HEK293 (cell line): ENCODE measurements around the gene EHMT1.

Source experiments
- CTCF ChIA-PET: fragments of 350-600 bp; formaldehyde crosslinking; extraction: SDS; loops from one replicate; lab custom pipeline; 2021; ENCODE audit warnings: antibody characterized with exemption; lab: Yijun Ruan, JAX
- POLR2A ChIA-PET: fragments of 300-600 bp; formaldehyde crosslinking; extraction: SDS; loops from one replicate; lab custom pipeline; 2020; ENCODE audit warnings: antibody characterized with exemption, inconsistent platforms; lab: Yijun Ruan, JAX
- H3K27ac ChIP-seq: fragments of 200-500 bp; sonication (Bioruptor generic); 2 replicates; pipeline ENCODE4 v1.5.1; 2014; ENCODE audit warnings: low read depth, low read length, control low read depth, inconsistent platforms; ENCODE audit errors: extremely low read depth
- H3K36me3 ChIP-seq, 2 experiments: fragments of 200-500 bp in 1 of 2; sonication (Bioruptor generic) in 1 of 2; 1 replicate in 1 of 2; 2 replicates in 1 of 2; pipeline ENCODE4 v1.5.1; 2014 to 2017; ENCODE audit warnings: inconsistent platforms in 2 of 2, low read length in 2 of 2; ENCODE audit not compliant: control insufficient read depth in 2 of 2, insufficient read depth in 1 of 2
- H3K4me1 ChIP-seq: fragments of 200-500 bp; sonication (Bioruptor generic); 2 replicates; pipeline ENCODE4 v1.5.1; 2014; ENCODE audit warnings: mild to moderate bottlenecking, low read length, inconsistent platforms; ENCODE audit not compliant: control insufficient read depth, insufficient read depth
- H3K4me3 ChIP-seq: 2 replicates; pipeline ENCODE4 v1.5.1; 2011; ENCODE audit warnings: low read depth, mild to moderate bottlenecking, control low read depth, low read length, moderate library complexity
- H3K9me3 ChIP-seq: fragments of 200-500 bp; sonication (Bioruptor generic); 2 replicates; pipeline ENCODE4 v1.5.1; 2014; ENCODE audit warnings: low read depth, low read length, inconsistent platforms; ENCODE audit not compliant: control insufficient read depth, insufficient read depth
- BCL11A ChIP-seq: fragments of 450-650 bp; formaldehyde crosslinking; IDR thresholded peaks from 2 replicates; pipeline ENCODE4 v1.5.1; 2016; ENCODE audit warnings: low read depth, missing biosample characterization, missing genetic modification characterization
- GLIS1 ChIP-seq: fragments of 450-650 bp; formaldehyde crosslinking; IDR thresholded peaks from 2 replicates; pipeline ENCODE4 v1.5.1; 2016; ENCODE audit warnings: missing biosample characterization, missing genetic modification characterization
- HOXC10 ChIP-seq: sonication (generic); formaldehyde crosslinking; IDR thresholded peaks from 2 replicates; pipeline ENCODE4 v1.8.1; 2023; ENCODE audit warnings: mild to moderate bottlenecking, missing genetic modification reagents
- MYNN ChIP-seq: fragments of 450-650 bp; formaldehyde crosslinking; IDR thresholded peaks from 2 replicates; pipeline ENCODE4 v1.5.1; 2016; ENCODE audit warnings: missing biosample characterization, missing genetic modification characterization, borderline replicate concordance
- MZF1 ChIP-seq: fragments of 450-650 bp; formaldehyde crosslinking; IDR thresholded peaks from 2 replicates; pipeline ENCODE4 v1.5.1; 2017; ENCODE audit warnings: missing biosample characterization, missing genetic modification characterization, borderline replicate concordance
- REPIN1 ChIP-seq: fragments of 450-650 bp; formaldehyde crosslinking; IDR thresholded peaks from 2 replicates; pipeline ENCODE4 v1.5.1; 2017; ENCODE audit warnings: missing biosample characterization, missing genetic modification characterization, low read depth
- REST ChIP-seq: fragments of 450-650 bp; formaldehyde crosslinking; IDR thresholded peaks from 2 replicates; pipeline ENCODE4 v1.5.1; 2016; ENCODE audit warnings: missing biosample characterization, missing genetic modification characterization
- SALL2 ChIP-seq: fragments of 450-650 bp; formaldehyde crosslinking; IDR thresholded peaks from 2 replicates; pipeline ENCODE4 v1.5.0; 2017; ENCODE audit warnings: missing biosample characterization, mild to moderate bottlenecking, missing genetic modification characterization, borderline replicate concordance
- ZBTB20 ChIP-seq: fragments of 450-650 bp; formaldehyde crosslinking; IDR thresholded peaks from 2 replicates; pipeline ENCODE4 v1.5.1; 2016; ENCODE audit warnings: missing biosample characterization, missing genetic modification characterization
- ZBTB49 ChIP-seq: fragments of 450-650 bp; formaldehyde crosslinking; IDR thresholded peaks from 2 replicates; pipeline ENCODE4 v1.5.1; 2016; ENCODE audit warnings: missing biosample characterization, missing genetic modification characterization, low read depth
- ZBTB7A ChIP-seq: fragments of 450-650 bp; formaldehyde crosslinking; IDR thresholded peaks from 2 replicates; pipeline ENCODE4 v1.5.1; 2016; ENCODE audit warnings: low read depth, missing biosample characterization, missing genetic modification characterization
- ZNF148 ChIP-seq: fragments of 450-650 bp; formaldehyde crosslinking; IDR thresholded peaks from 2 replicates; pipeline ENCODE4 v1.5.0; 2017; ENCODE audit warnings: missing biosample characterization, missing genetic modification characterization, borderline replicate concordance
- ZNF169 ChIP-seq: fragments of 450-650 bp; formaldehyde crosslinking; IDR thresholded peaks from 2 replicates; pipeline ENCODE4 v1.5.1; 2016; ENCODE audit warnings: missing biosample characterization, missing genetic modification characterization
- ZNF221 ChIP-seq: fragments of 450-650 bp; formaldehyde crosslinking; IDR thresholded peaks from 2 replicates; pipeline ENCODE4 v1.5.1; 2017; ENCODE audit warnings: missing biosample characterization, missing genetic modification characterization, borderline replicate concordance
- ZNF24 ChIP-seq: fragments of 450-650 bp; formaldehyde crosslinking; IDR thresholded peaks from 2 replicates; pipeline ENCODE4 v1.5.1; 2016; ENCODE audit warnings: missing biosample characterization, missing genetic modification characterization
- ZNF26 ChIP-seq: fragments of 450-650 bp; formaldehyde crosslinking; IDR thresholded peaks from 2 replicates; pipeline ENCODE4 v1.5.1; 2016; ENCODE audit warnings: missing biosample characterization, missing genetic modification characterization
- ZNF274 ChIP-seq, 2 experiments: fragments of 200-500 bp in 1 of 2; fragments of 450-650 bp in 1 of 2; sonication (Bioruptor generic) in 1 of 2; formaldehyde crosslinking in 1 of 2; IDR thresholded peaks; 2 replicates each; pipeline versions ENCODE4 v1.5.1 to v1.6.1; 2014 to 2016; ENCODE audit warnings: borderline replicate concordance in 1 of 2, inconsistent platforms in 1 of 2, low read length in 1 of 2, missing biosample characterization in 1 of 2, missing genetic modification characterization in 1 of 2
- ZNF324 ChIP-seq: fragments of 450-650 bp; formaldehyde crosslinking; IDR thresholded peaks from 2 replicates; pipeline ENCODE4 v1.5.1; 2016; ENCODE audit warnings: missing biosample characterization, missing genetic modification characterization
- ZNF426 ChIP-seq: fragments of 450-650 bp; formaldehyde crosslinking; IDR thresholded peaks from 2 replicates; pipeline ENCODE4 v1.5.1; 2017; ENCODE audit warnings: missing biosample characterization, missing genetic modification characterization, mild to moderate bottlenecking, inconsistent platforms, moderate library complexity
- ZNF501 ChIP-seq: fragments of 450-650 bp; formaldehyde crosslinking; IDR thresholded peaks from 2 replicates; pipeline ENCODE4 v1.5.1; 2016; ENCODE audit warnings: missing biosample characterization, missing genetic modification characterization
- ZNF658 ChIP-seq: fragments of 450-650 bp; formaldehyde crosslinking; IDR thresholded peaks from 2 replicates; pipeline ENCODE4; 2016; ENCODE audit warnings: missing biosample characterization, missing genetic modification characterization

The EHMT1 gene

GRCh38 chr9:137665697-137666512, 47.1 kb downstream of the EHMT1 start (continued):
- TF ChIP-seq ZNF169 (no peak), MYNN (no peak), ZNF426 (tag by site-specific recombination) (no peak), ZNF501 (no peak), REST (tag by site-specific recombination) (no peak), ZNF24 (tag by site-specific recombination) (no peak), ZNF26 (tag by site-specific recombination) (no peak)

- ChIA-PET CTCF (interaction anchor here (0.8 to 1.3 kb wide), 3 partner anchors 13 to 44 kb away, joined by 3 to 7 read pairs (median 5); no protein-coding TSS in a partner anchor), POLR2A (no interaction called here)
- Histone ChIP-seq H3K9me3 (no peaks in the 10 kb centered on the region), H3K4me1 (no peaks in the 10 kb centered on the region), H3K4me3 (no peak overlapping the region), H3K36me3 (peaks cover 0 to 4% of the 10 kb centered on the region in 2 experiments; a peak in 2 of 3 replicates), H3K27ac (no peak overlapping the region)
- TF ChIP-seq GLIS1 (tag by site-specific recombination) (no peak), ZBTB20 (tag by site-specific recombination) (no peak), MZF1 (tag by site-specific recombination) (no peak), ZBTB49 (tag by site-specific recombination) (no peak), SALL2 (no peak), HOXC10 (no peak)
Measured at GRCh38 chr9:137666513-137666822, 47.7 kb downstream of the EHMT1 start.

- ChIA-PET CTCF (interaction anchor here (0.6 to 1.3 kb wide), 4 partner anchors 13 to 442 kb away, joined by 3 to 7 read pairs (median 4); no protein-coding TSS in a partner anchor), POLR2A (interaction anchor here (0.6 kb wide), 1 partner anchor 102 kb away, joined by 3 read pairs; no protein-coding TSS in a partner anchor)
- H3K36me3 ChIP-seq = peaks cover 0 to 4% of the 10 kb centered on the region in 2 experiments; a peak in 2 of 3 replicates
- no peak overlapping the region for H3K4me3 ChIP-seq
- no peaks in the 10 kb centered on the region for H3K9me3 ChIP-seq
- no peaks in the 10 kb centered on the region for H3K4me1 ChIP-seq
- H3K27ac ChIP-seq = no peak overlapping the region
- TF ChIP-seq GLIS1 (tag by site-specific recombination) (no peak), ZNF148 (tag by site-specific recombination) (no peak), ZNF221 (tag by site-specific recombination) (no peak), ZNF658 (tag by site-specific recombination) (no peak), ZBTB7A (tag by site-specific recombination) (no peak), ZNF274 (IDR thresholded peaks at IDR 0.05; ENCODE audit: low read length) (no peak), ZNF274 (tag by site-specific recombination; IDR thresholded peaks at IDR 0.05; ENCODE audit: borderline replicate concordance) (no peak), BCL11A (tag by site-specific recombination) (no peak), REPIN1 (no peak), ZNF24 (tag by site-specific recombination) (no peak), ZNF324 (tag by site-specific recombination) (no peak)
Measured at GRCh38 chr9:137666955-137667670, 48.3 kb downstream of the EHMT1 start.
